ENCODE measurements around the gene CHRNA9. TPM values are rescaled to one million over a fixed set of nuclear protein-coding genes. Genes with fewer than 3 reads are reported as not detected.

The CHRNA9 gene
- total RNA-seq, 2 donors from 2014 or later: not detected

GRCh38 chr4:40337523-40337922 is 2.4 kb downstream of the CHRNA9 start:
- TF ChIP-seq CTCF (IDR thresholded peaks at IDR 0.05): no peak

GRCh38 chr4:40340030-40340429 is 4.9 kb downstream of the CHRNA9 start:
- Histone ChIP-seq H3K27ac (no peak overlapping the region), H3K9me3 (no peaks in the 10 kb centered on the region), H3K4me1 (no peaks in the 10 kb centered on the region), H3K36me3 (no peaks in the 10 kb centered on the region), H3K27me3 (no peaks in the 10 kb centered on the region), H3K4me3 (no peak overlapping the region)
- TF ChIP-seq CTCF (IDR thresholded peaks at IDR 0.05): no peak
- DNase-seq (ENCODE audit: low spot score): no peak

More at GRCh38 chr4:40337523-40337922, 2.4 kb downstream of the CHRNA9 start:
- H3K4me3 ChIP-seq: no peak overlapping the region
- no peaks in the 10 kb centered on the region for H3K9me3 ChIP-seq
- H3K36me3 ChIP-seq: no peaks in the 10 kb centered on the region
- H3K27me3 ChIP-seq: no peaks in the 10 kb centered on the region
- no peaks in the 10 kb centered on the region for H3K4me1 ChIP-seq
- no peak overlapping the region for H3K27ac ChIP-seq
- no peak for DNase-seq (ENCODE audit: low spot score)

- TF ChIP-seq CTCF (IDR thresholded peaks at IDR 0.05): no peak
- H3K27me3 ChIP-seq: no peaks in the 10 kb centered on the region
- H3K4me3 ChIP-seq: no peak overlapping the region
- no peak for DNase-seq (ENCODE audit: low spot score)
- H3K36me3 ChIP-seq: no peaks in the 10 kb centered on the region
- H3K9me3 ChIP-seq: no peaks in the 10 kb centered on the region
- no peak overlapping the region for H3K27ac ChIP-seq
- H3K4me1 ChIP-seq: no peaks in the 10 kb centered on the region
Observed at GRCh38 chr4:40347472-40347871, 12.3 kb downstream of the CHRNA9 start.

GRCh38 chr4:40348000-40348399 is 12.9 kb downstream of the CHRNA9 start:
- Histone ChIP-seq H3K27me3 (no peaks in the 10 kb centered on the region), H3K9me3 (no peaks in the 10 kb centered on the region), H3K36me3 (no peaks in the 10 kb centered on the region), H3K27ac (no peak overlapping the region), H3K4me1 (no peaks in the 10 kb centered on the region), H3K4me3 (no peak overlapping the region)
- TF ChIP-seq CTCF (IDR thresholded peaks at IDR 0.05): no peak
- no peak for DNase-seq (ENCODE audit: low spot score)

GRCh38 chr4:40349561-40350198 is 14.5 kb downstream of the CHRNA9 start:
- Histone ChIP-seq H3K4me3 (no peak overlapping the region), H3K27ac (no peak overlapping the region), H3K36me3 (no peaks in the 10 kb centered on the region), H3K4me1 (no peaks in the 10 kb centered on the region), H3K27me3 (no peaks in the 10 kb centered on the region), H3K9me3 (no peaks in the 10 kb centered on the region)
- TF ChIP-seq CTCF (IDR thresholded peaks at IDR 0.05): no peak
- no peak for DNase-seq (ENCODE audit: low spot score)

- Histone ChIP-seq H3K4me3 (no peak overlapping the region), H3K27me3 (no peaks in the 10 kb centered on the region), H3K27ac (no peak overlapping the region), H3K9me3 (no peaks in the 10 kb centered on the region), H3K36me3 (no peaks in the 10 kb centered on the region), H3K4me1 (no peaks in the 10 kb centered on the region)
- no peak for TF ChIP-seq CTCF (IDR thresholded peaks at IDR 0.05)
- no peak for DNase-seq (ENCODE audit: low spot score)
Observed at GRCh38 chr4:40350627-40351227, 15.6 kb downstream of the CHRNA9 start.
